ENCODE data around the gene TRPT1.
A peak's percentile ranks its signal among the peaks of the same experiment; 100 is the strongest.

Gene TRPT1

GRCh38 chr11:64254326-64254725, 28.3 kb upstream of the TRPT1 start:
- H3K9ac ChIP-seq (ENCODE audit: low read length) = no peak overlapping the region
- no peaks in the 10 kb centered on the region for H3K27me3 ChIP-seq (replicated peaks; ENCODE audit: control insufficient read depth, insufficient read depth, low read length)
- peaks cover 36% of the 10 kb centered on the region for H3K36me3 ChIP-seq (ENCODE audit: control insufficient read depth, insufficient read depth, low read length, severe bottlenecking)
- no peaks in the 10 kb centered on the region for H3K9me3 ChIP-seq (ENCODE audit: control insufficient read depth, low read length)
- H3K4me3 ChIP-seq (ENCODE audit: low read length) = no peak overlapping the region
- DNase-seq (ENCODE audit: low read depth) = no peak
- H3K4me1 ChIP-seq (ENCODE audit: control insufficient read depth, insufficient read depth, low read length) = peaks cover 21% of the 10 kb centered on the region

GRCh38 chr11:64253481-64253880, 27.5 kb upstream of the TRPT1 start:
- Histone ChIP-seq H3K9ac (ENCODE audit: low read length) (peak overlapping the region; percentile 42), H3K9me3 (ENCODE audit: control insufficient read depth, low read length) (no peaks in the 10 kb centered on the region), H3K27me3 (replicated peaks; ENCODE audit: control insufficient read depth, insufficient read depth, low read length) (no peaks in the 10 kb centered on the region), H3K36me3 (ENCODE audit: control insufficient read depth, insufficient read depth, low read length, severe bottlenecking) (peaks cover 27% of the 10 kb centered on the region), H3K4me1 (ENCODE audit: control insufficient read depth, insufficient read depth, low read length) (peaks cover 21% of the 10 kb centered on the region), H3K4me3 (ENCODE audit: low read length) (no peak overlapping the region)
- no peak for DNase-seq (ENCODE audit: low read depth)

- no peak for DNase-seq (ENCODE audit: low read depth)
- Histone ChIP-seq H3K4me3 (ENCODE audit: low read length) (no peak overlapping the region), H3K9ac (ENCODE audit: low read length) (peak overlapping the region; percentile 42), H3K4me1 (ENCODE audit: control insufficient read depth, insufficient read depth, low read length) (peaks cover 24% of the 10 kb centered on the region), H3K9me3 (ENCODE audit: control insufficient read depth, low read length) (no peaks in the 10 kb centered on the region), H3K27me3 (replicated peaks; ENCODE audit: control insufficient read depth, insufficient read depth, low read length) (no peaks in the 10 kb centered on the region), H3K36me3 (ENCODE audit: control insufficient read depth, insufficient read depth, low read length, severe bottlenecking) (peaks cover 23% of the 10 kb centered on the region)
Observed at GRCh38 chr11:64253043-64253442, 27.1 kb upstream of the TRPT1 start.

GRCh38 chr11:64252003-64252872, 26.3 kb upstream of the TRPT1 start:
- Histone ChIP-seq H3K27me3 (replicated peaks; ENCODE audit: control insufficient read depth, insufficient read depth, low read length) (no peaks in the 10 kb centered on the region), H3K9ac (ENCODE audit: low read length) (peak overlapping the region; percentile 92), H3K4me1 (ENCODE audit: control insufficient read depth, insufficient read depth, low read length) (peaks cover 29% of the 10 kb centered on the region), H3K4me3 (ENCODE audit: low read length) (peak overlapping the region; percentile 93), H3K36me3 (ENCODE audit: control insufficient read depth, insufficient read depth, low read length, severe bottlenecking) (peaks cover 17% of the 10 kb centered on the region), H3K9me3 (ENCODE audit: control insufficient read depth, low read length) (no peaks in the 10 kb centered on the region)
- peak; percentile 49 for DNase-seq (ENCODE audit: low read depth)

GRCh38 chr11:64251753-64252002, 25.7 kb upstream of the TRPT1 start:
- Histone ChIP-seq H3K36me3 (ENCODE audit: control insufficient read depth, insufficient read depth, low read length, severe bottlenecking) (peaks cover 17% of the 10 kb centered on the region), H3K4me3 (ENCODE audit: low read length) (peak overlapping the region; percentile 93), H3K4me1 (ENCODE audit: control insufficient read depth, insufficient read depth, low read length) (peaks cover 29% of the 10 kb centered on the region), H3K9ac (ENCODE audit: low read length) (peak overlapping the region; percentile 92), H3K27me3 (replicated peaks; ENCODE audit: control insufficient read depth, insufficient read depth, low read length) (no peaks in the 10 kb centered on the region), H3K9me3 (ENCODE audit: control insufficient read depth, low read length) (no peaks in the 10 kb centered on the region)
- no peak for DNase-seq (ENCODE audit: low read depth)

- peak; percentile 84 for DNase-seq (ENCODE audit: low read depth)
- Histone ChIP-seq H3K9ac (ENCODE audit: low read length) (peak within 1 kb of the TSS; percentile 92), H3K9me3 (ENCODE audit: control insufficient read depth, low read length) (no peaks in the 10 kb centered on the region), H3K4me1 (ENCODE audit: control insufficient read depth, insufficient read depth, low read length) (peaks cover 29% of the 10 kb centered on the region), H3K4me3 (ENCODE audit: low read length) (peak within 1 kb of the TSS; percentile 93), H3K27me3 (replicated peaks; ENCODE audit: control insufficient read depth, insufficient read depth, low read length) (no peaks in the 10 kb centered on the region), H3K36me3 (ENCODE audit: control insufficient read depth, insufficient read depth, low read length, severe bottlenecking) (peaks cover 12% of the 10 kb centered on the region)
Observed at GRCh38 chr11:64251016-64251752, 25.2 kb upstream of the TRPT1 start, which contains the start of gene PLCB3. TSS of gene PLCB3 (plus strand) at chr11:64251530. CDS start at chr11:64251650, 120 bp downstream.

- Histone ChIP-seq H3K36me3 (ENCODE audit: control insufficient read depth, insufficient read depth, low read length, severe bottlenecking) (peaks cover 5% of the 10 kb centered on the region), H3K9me3 (ENCODE audit: control insufficient read depth, low read length) (no peaks in the 10 kb centered on the region), H3K4me3 (ENCODE audit: low read length) (peak overlapping the region; percentile 81), H3K27me3 (replicated peaks; ENCODE audit: control insufficient read depth, insufficient read depth, low read length) (no peaks in the 10 kb centered on the region), H3K4me1 (ENCODE audit: control insufficient read depth, insufficient read depth, low read length) (peaks cover 29% of the 10 kb centered on the region), H3K9ac (ENCODE audit: low read length) (peak overlapping the region; percentile 79)
- no peak for DNase-seq (ENCODE audit: low read depth)
Observed at GRCh38 chr11:64250415-64251015, 24.5 kb upstream of the TRPT1 start.

GRCh38 chr11:64249563-64250414, 23.8 kb upstream of the TRPT1 start:
- H3K9ac ChIP-seq (ENCODE audit: low read length) = no peak overlapping the region
- peaks cover 31% of the 10 kb centered on the region for H3K4me1 ChIP-seq (ENCODE audit: control insufficient read depth, insufficient read depth, low read length)
- H3K27me3 ChIP-seq (replicated peaks; ENCODE audit: control insufficient read depth, insufficient read depth, low read length) = no peaks in the 10 kb centered on the region
- no peak overlapping the region for H3K4me3 ChIP-seq (ENCODE audit: low read length)
- DNase-seq (ENCODE audit: low read depth) = no peak
- no peaks in the 10 kb centered on the region for H3K36me3 ChIP-seq (ENCODE audit: control insufficient read depth, insufficient read depth, low read length, severe bottlenecking)
- H3K9me3 ChIP-seq (ENCODE audit: control insufficient read depth, low read length) = no peaks in the 10 kb centered on the region

- H3K9me3 ChIP-seq (ENCODE audit: control insufficient read depth, low read length) = no peaks in the 10 kb centered on the region
- H3K4me1 ChIP-seq (ENCODE audit: control insufficient read depth, insufficient read depth, low read length) = peaks cover 34% of the 10 kb centered on the region
- peaks cover 3% of the 10 kb centered on the region for H3K36me3 ChIP-seq (ENCODE audit: control insufficient read depth, insufficient read depth, low read length, severe bottlenecking)
- no peak overlapping the region for H3K9ac ChIP-seq (ENCODE audit: low read length)
- no peak for DNase-seq (ENCODE audit: low read depth)
- no peaks in the 10 kb centered on the region for H3K27me3 ChIP-seq (replicated peaks; ENCODE audit: control insufficient read depth, insufficient read depth, low read length)
- no peak overlapping the region for H3K4me3 ChIP-seq (ENCODE audit: low read length)
Observed at GRCh38 chr11:64249038-64249437, 23.1 kb upstream of the TRPT1 start.

GRCh38 chr11:64248578-64248977, 22.6 kb upstream of the TRPT1 start:
- Histone ChIP-seq H3K9me3 (ENCODE audit: control insufficient read depth, low read length) (no peaks in the 10 kb centered on the region), H3K9ac (ENCODE audit: low read length) (peak overlapping the region; percentile 93), H3K27me3 (replicated peaks; ENCODE audit: control insufficient read depth, insufficient read depth, low read length) (no peaks in the 10 kb centered on the region), H3K4me3 (ENCODE audit: low read length) (no peak overlapping the region), H3K36me3 (ENCODE audit: control insufficient read depth, insufficient read depth, low read length, severe bottlenecking) (peaks cover 8% of the 10 kb centered on the region), H3K4me1 (ENCODE audit: control insufficient read depth, insufficient read depth, low read length) (peaks cover 38% of the 10 kb centered on the region)
- DNase-seq (ENCODE audit: low read depth) = no peak
